ENCODE results near the gene NECTIN4.
"Not testable (repeated sequence)": the region's sequence is repeated elsewhere in the genome, so short reads cannot be mapped to it uniquely, and the experiment has no call there.

NECTIN4 gene

DNA sequence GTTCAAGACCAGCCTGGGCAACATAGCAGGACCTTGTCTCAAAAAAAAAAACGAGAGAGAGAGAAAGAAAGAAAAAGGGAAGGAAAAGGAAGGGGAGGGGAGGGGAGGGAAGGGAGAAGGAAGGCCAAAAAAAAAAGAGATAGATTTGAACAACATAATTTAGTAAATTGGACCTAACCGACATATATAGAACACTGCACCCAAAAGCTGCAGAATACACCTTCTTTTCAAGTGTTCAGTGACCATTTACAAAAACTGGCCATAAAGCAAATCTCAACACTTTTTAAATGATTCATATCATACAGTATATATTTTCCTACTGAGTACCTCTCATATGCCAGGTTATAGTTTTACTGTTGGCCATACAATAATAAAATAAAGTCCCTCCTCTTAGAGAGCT lies 57.5 kb downstream of the NECTIN4 start:
- no peak for DNase-seq (ENCODE audit: low read depth in 2 of 3, low spot score in 2 of 3)

GRCh38 chr1:161029466-161029865 lies 59.9 kb downstream of the NECTIN4 start:
- not testable (repeated sequence) for DNase-seq (ENCODE audit: low read depth in 2 of 3, low spot score in 2 of 3)

DNA sequence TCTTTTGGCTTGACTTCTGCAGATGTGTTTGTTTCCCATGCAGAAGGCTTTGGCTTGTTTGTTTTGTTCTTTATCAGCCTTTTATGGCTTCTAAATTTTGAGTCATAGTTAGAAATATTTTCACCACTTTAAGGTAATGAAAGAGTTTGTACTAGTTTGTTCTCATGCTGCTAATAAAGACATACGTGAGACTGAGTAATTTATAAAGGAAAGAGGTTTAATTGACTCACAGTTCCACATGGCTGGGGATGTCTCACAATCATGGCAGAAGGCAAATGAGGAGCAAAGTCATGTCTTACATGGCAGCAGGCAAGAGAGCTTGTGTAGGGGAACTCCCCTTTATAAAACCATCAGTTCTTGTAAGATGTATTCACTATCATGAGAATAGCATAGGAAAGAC lies 62.4 kb downstream of the NECTIN4 start:
- not testable (repeated sequence) for DNase-seq (ENCODE audit: low read depth in 2 of 3, low spot score in 2 of 3)

- DNase-seq (ENCODE audit: low read depth in 2 of 3, low spot score in 2 of 3), result not testable (repeated sequence)
These were observed 66.9 kb downstream of the NECTIN4 start for GRCh38 chr1:161022432-161022831.

GRCh38 chr1:161021970-161022353 lies 67.4 kb downstream of the NECTIN4 start:
- DNase-seq (ENCODE audit: low read depth in 2 of 3, low spot score in 2 of 3), result no peak

DNA sequence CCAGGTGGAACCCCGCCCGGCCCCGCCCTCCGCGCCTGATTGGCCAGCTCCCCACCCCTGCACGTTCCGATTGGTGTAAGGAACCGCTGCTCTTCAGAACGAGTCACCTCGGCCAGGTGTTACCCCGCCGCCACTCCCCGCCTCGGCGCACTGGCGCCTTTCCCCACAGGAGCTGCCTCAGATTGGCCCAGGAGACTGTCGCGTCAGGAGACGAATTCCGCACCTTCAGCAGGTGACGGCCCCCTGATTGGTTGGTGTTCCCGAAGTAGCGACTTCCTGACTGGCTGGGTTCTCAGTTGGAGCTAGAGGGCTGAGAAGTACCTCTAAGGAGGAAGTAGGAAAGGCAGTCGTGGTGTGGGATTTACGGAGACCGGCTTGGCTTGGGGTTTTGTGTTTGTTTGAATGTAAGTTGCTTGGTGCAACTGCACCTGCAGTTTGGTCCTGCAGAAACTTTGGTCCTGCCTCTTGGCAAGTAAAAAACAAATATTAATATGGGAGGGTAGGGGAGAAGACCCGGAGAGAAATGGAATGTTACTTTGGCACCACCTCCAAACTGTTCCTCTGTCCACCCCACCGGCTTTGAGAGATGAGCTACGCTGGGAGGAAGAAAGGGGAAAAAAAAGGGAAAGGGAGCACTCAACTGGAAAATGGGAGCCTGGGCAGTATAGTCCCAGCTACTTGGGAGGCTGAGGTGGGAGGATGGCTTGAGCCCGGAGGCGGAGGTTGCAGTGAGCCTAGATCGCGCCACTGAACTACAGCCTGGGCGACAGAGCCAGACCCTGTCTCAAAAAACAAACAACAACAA lies 68.0 kb downstream of the NECTIN4 start:
- DNase-seq (ENCODE audit: low read depth in 2 of 3, low spot score in 2 of 3), result peak; percentile 64 to 69 (median 65)

All from activated CD8-positive, alpha-beta memory T cell treated with anti-CD3 and anti-CD28 coated beads for 48 hours (primary cell).